H1 (cell line): Measurements from ENCODE around the gene MX1. TPM values are rescaled to one million over a fixed set of nuclear protein-coding genes. Genes with fewer than 3 reads are reported as not detected.

Source experiments
- BACH1 ChIP-seq: IDR thresholded peaks from 2 replicates; pipeline ENCODE4 v1.6.1; 2012; ENCODE audit warnings: low read length, improper control_type of control experiment
- FOSL1 ChIP-seq: IDR thresholded peaks from 2 replicates; pipeline ENCODE4 v1.6.1; 2011; ENCODE audit warnings: mild to moderate bottlenecking, low read depth, low read length, moderate library complexity; ENCODE audit not compliant: insufficient read depth
- polyA plus RNA-seq, 7 experiments: library from polyadenylated mRNA; depleted of rRNA in 3 of 7; stranded (reverse) in 5 of 7; unstranded in 2 of 7; fragments of >200 nt in 5 of 7; fragments of 200-250 nt in 2 of 7; gene quantifications; 1 replicate in 5 of 7; 2 replicates in 1 of 7; 4 replicates in 1 of 7; pipeline versions ENCODE4 v1.2.1 to v1.2.3, GENCODE V29; 2011 to 2013; ENCODE audit warnings: missing spikeins in 2 of 7, mixed read lengths in 2 of 7
- total RNA-seq: library from RNA; stranded (reverse); fragmentation: NEBNext Ultra II Directional; extraction: Animal tissue kit (Norgen Biotek cat#: 25700); gene quantifications from 2 replicates; pipeline ENCODE4 v1.2.1, GENCODE V29; 2021
- TF ChIP-seq, protein P1 (sequence below), 3 experiments: IDR thresholded peaks; 1 replicate in 2 of 3; 2 replicates in 1 of 3; pipeline versions ENCODE4 v1.5.1 to v1.6.1; 2011; ENCODE audit warnings: low read length in 3 of 3, mild to moderate bottlenecking in 3 of 3, inconsistent platforms in 2 of 3, low read depth in 1 of 3, moderate library complexity in 1 of 3; ENCODE audit not compliant: insufficient read depth in 1 of 3; ENCODE audit errors: control extremely low read depth in 1 of 3
- TF ChIP-seq, protein P2 (sequence below): fragments of 300-600 bp; sonication (generic); IDR thresholded peaks from 2 replicates; pipeline ENCODE4 v1.7.1; 2012; ENCODE audit warnings: low read length, moderate library complexity, mild to moderate bottlenecking, inconsistent platforms; ENCODE audit not compliant: insufficient replicate concordance

The MX1 gene
- total and polyA plus RNA-seq, 2 of the 8 experiments (the other 6 are each of a cell fraction or from before 2014, with no cell fraction given), result 3.8 to 5.7 TPM

DNA sequence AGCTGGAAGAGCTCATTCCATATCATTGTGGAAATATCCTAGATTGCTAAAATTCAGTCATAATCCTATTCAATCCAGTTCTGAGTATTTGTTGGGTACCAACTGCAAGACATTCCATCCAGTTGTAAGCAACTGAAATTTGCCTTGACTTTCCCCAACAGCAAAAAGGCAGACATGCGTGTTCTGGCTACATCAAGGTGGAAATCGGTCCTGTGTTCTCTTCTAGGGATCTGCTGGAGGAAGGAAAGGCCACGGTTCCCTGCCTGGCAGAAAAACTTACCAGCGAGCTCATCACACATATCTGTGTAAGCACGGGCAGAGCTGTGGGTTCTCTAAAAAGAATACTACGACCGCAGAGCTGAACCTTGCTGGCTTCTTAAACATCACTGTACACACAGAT lies 17.5 kb downstream of the MX1 start (continued):
- TF ChIP-seq, protein P1, sequence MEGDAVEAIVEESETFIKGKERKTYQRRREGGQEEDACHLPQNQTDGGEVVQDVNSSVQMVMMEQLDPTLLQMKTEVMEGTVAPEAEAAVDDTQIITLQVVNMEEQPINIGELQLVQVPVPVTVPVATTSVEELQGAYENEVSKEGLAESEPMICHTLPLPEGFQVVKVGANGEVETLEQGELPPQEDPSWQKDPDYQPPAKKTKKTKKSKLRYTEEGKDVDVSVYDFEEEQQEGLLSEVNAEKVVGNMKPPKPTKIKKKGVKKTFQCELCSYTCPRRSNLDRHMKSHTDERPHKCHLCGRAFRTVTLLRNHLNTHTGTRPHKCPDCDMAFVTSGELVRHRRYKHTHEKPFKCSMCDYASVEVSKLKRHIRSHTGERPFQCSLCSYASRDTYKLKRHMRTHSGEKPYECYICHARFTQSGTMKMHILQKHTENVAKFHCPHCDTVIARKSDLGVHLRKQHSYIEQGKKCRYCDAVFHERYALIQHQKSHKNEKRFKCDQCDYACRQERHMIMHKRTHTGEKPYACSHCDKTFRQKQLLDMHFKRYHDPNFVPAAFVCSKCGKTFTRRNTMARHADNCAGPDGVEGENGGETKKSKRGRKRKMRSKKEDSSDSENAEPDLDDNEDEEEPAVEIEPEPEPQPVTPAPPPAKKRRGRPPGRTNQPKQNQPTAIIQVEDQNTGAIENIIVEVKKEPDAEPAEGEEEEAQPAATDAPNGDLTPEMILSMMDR (IDR thresholded peaks at IDR 0.05; ENCODE audit: control extremely low read depth in 1 of 3, insufficient read depth in 1 of 3, low read depth in 1 of 3, low read length in 3 of 3), result no peak
- TF ChIP-seq BACH1 (no peak), FOSL1 (no peak)
- TF ChIP-seq, protein P2, sequence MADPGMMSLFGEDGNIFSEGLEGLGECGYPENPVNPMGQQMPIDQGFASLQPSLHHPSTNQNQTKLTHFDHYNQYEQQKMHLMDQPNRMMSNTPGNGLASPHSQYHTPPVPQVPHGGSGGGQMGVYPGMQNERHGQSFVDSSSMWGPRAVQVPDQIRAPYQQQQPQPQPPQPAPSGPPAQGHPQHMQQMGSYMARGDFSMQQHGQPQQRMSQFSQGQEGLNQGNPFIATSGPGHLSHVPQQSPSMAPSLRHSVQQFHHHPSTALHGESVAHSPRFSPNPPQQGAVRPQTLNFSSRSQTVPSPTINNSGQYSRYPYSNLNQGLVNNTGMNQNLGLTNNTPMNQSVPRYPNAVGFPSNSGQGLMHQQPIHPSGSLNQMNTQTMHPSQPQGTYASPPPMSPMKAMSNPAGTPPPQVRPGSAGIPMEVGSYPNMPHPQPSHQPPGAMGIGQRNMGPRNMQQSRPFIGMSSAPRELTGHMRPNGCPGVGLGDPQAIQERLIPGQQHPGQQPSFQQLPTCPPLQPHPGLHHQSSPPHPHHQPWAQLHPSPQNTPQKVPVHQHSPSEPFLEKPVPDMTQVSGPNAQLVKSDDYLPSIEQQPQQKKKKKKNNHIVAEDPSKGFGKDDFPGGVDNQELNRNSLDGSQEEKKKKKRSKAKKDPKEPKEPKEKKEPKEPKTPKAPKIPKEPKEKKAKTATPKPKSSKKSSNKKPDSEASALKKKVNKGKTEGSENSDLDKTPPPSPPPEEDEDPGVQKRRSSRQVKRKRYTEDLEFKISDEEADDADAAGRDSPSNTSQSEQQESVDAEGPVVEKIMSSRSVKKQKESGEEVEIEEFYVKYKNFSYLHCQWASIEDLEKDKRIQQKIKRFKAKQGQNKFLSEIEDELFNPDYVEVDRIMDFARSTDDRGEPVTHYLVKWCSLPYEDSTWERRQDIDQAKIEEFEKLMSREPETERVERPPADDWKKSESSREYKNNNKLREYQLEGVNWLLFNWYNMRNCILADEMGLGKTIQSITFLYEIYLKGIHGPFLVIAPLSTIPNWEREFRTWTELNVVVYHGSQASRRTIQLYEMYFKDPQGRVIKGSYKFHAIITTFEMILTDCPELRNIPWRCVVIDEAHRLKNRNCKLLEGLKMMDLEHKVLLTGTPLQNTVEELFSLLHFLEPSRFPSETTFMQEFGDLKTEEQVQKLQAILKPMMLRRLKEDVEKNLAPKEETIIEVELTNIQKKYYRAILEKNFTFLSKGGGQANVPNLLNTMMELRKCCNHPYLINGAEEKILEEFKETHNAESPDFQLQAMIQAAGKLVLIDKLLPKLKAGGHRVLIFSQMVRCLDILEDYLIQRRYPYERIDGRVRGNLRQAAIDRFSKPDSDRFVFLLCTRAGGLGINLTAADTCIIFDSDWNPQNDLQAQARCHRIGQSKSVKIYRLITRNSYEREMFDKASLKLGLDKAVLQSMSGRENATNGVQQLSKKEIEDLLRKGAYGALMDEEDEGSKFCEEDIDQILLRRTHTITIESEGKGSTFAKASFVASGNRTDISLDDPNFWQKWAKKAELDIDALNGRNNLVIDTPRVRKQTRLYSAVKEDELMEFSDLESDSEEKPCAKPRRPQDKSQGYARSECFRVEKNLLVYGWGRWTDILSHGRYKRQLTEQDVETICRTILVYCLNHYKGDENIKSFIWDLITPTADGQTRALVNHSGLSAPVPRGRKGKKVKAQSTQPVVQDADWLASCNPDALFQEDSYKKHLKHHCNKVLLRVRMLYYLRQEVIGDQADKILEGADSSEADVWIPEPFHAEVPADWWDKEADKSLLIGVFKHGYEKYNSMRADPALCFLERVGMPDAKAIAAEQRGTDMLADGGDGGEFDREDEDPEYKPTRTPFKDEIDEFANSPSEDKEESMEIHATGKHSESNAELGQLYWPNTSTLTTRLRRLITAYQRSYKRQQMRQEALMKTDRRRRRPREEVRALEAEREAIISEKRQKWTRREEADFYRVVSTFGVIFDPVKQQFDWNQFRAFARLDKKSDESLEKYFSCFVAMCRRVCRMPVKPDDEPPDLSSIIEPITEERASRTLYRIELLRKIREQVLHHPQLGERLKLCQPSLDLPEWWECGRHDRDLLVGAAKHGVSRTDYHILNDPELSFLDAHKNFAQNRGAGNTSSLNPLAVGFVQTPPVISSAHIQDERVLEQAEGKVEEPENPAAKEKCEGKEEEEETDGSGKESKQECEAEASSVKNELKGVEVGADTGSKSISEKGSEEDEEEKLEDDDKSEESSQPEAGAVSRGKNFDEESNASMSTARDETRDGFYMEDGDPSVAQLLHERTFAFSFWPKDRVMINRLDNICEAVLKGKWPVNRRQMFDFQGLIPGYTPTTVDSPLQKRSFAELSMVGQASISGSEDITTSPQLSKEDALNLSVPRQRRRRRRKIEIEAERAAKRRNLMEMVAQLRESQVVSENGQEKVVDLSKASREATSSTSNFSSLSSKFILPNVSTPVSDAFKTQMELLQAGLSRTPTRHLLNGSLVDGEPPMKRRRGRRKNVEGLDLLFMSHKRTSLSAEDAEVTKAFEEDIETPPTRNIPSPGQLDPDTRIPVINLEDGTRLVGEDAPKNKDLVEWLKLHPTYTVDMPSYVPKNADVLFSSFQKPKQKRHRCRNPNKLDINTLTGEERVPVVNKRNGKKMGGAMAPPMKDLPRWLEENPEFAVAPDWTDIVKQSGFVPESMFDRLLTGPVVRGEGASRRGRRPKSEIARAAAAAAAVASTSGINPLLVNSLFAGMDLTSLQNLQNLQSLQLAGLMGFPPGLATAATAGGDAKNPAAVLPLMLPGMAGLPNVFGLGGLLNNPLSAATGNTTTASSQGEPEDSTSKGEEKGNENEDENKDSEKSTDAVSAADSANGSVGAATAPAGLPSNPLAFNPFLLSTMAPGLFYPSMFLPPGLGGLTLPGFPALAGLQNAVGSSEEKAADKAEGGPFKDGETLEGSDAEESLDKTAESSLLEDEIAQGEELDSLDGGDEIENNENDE, result no peak
